GM18867 (cell line): ENCODE results near the gene SRGAP3.

ENCODE experiments used
- ATAC-seq: cut with Tn5 transposase; IDR thresholded peaks from one replicate; pipeline ENCODE4 v1.9.1; 2021; ENCODE audit warnings: mild to moderate bottlenecking, moderate library complexity; ENCODE audit not compliant: unreplicated experiment

The SRGAP3 gene

GRCh38 chr3:9254764-9255163 is 5.3 kb upstream of the SRGAP3 start:
- ATAC-seq: no peak

GRCh38 chr3:9253327-9253726 is 3.9 kb upstream of the SRGAP3 start:
- no peak for ATAC-seq

- ATAC-seq: no peak
Observed at GRCh38 chr3:9251055-9251786, 1.8 kb upstream of the SRGAP3 start.

- ATAC-seq: no peak
Observed at GRCh38 chr3:9250236-9250635, 790 bp upstream of the SRGAP3 start.

- no peak for ATAC-seq
Observed at GRCh38 chr3:9248522-9249271, 749 bp downstream of the SRGAP3 start.

- no peak for ATAC-seq
Observed at GRCh38 chr3:9247941-9248521, 1.4 kb downstream of the SRGAP3 start.

- ATAC-seq: no peak
Observed at GRCh38 chr3:9247361-9247940, 2.0 kb downstream of the SRGAP3 start.

GRCh38 chr3:9246189-9246588 is 3.3 kb downstream of the SRGAP3 start:
- ATAC-seq: no peak

- no peak for ATAC-seq
Observed at GRCh38 chr3:9244495-9245183, 4.8 kb downstream of the SRGAP3 start.

GRCh38 chr3:9241956-9242355 is 7.5 kb downstream of the SRGAP3 start:
- no peak for ATAC-seq

- no peak for ATAC-seq
Observed at GRCh38 chr3:9239680-9240079, 9.8 kb downstream of the SRGAP3 start.

- ATAC-seq: no peak
Observed at GRCh38 chr3:9238721-9239295, 10.6 kb downstream of the SRGAP3 start.

- ATAC-seq: no peak
Observed at GRCh38 chr3:9238276-9238675, 11.2 kb downstream of the SRGAP3 start.

GRCh38 chr3:9233814-9234600 is 15.4 kb downstream of the SRGAP3 start:
- ATAC-seq: no peak

GRCh38 chr3:9233101-9233500 is 16.3 kb downstream of the SRGAP3 start:
- no peak for ATAC-seq

- no peak for ATAC-seq
Observed at GRCh38 chr3:9231937-9232336, 17.5 kb downstream of the SRGAP3 start.

GRCh38 chr3:9231471-9231870 is 18.0 kb downstream of the SRGAP3 start:
- ATAC-seq: no peak

GRCh38 chr3:9231006-9231405 is 18.4 kb downstream of the SRGAP3 start:
- ATAC-seq: no peak

GRCh38 chr3:9230596-9230995 is 18.9 kb downstream of the SRGAP3 start:
- ATAC-seq: no peak

- no peak for ATAC-seq
Observed at GRCh38 chr3:9229879-9230278, 19.6 kb downstream of the SRGAP3 start.
